HEK293 (cell line): ENCODE measurements around the gene C9orf72.

ENCODE experiments used
- CTCF ChIA-PET: fragments of 350-600 bp; formaldehyde crosslinking; extraction: SDS; loops from one replicate; lab custom pipeline; 2021; ENCODE audit warnings: antibody characterized with exemption; lab: Yijun Ruan, JAX
- POLR2A ChIA-PET: fragments of 300-600 bp; formaldehyde crosslinking; extraction: SDS; loops from one replicate; lab custom pipeline; 2020; ENCODE audit warnings: antibody characterized with exemption, inconsistent platforms; lab: Yijun Ruan, JAX
- H3K27ac ChIP-seq: fragments of 200-500 bp; sonication (Bioruptor generic); 2 replicates; pipeline ENCODE4 v1.5.1; 2014; ENCODE audit warnings: low read depth, low read length, control low read depth, inconsistent platforms; ENCODE audit errors: extremely low read depth
- H3K36me3 ChIP-seq, 2 experiments: fragments of 200-500 bp in 1 of 2; sonication (Bioruptor generic) in 1 of 2; 1 replicate in 1 of 2; 2 replicates in 1 of 2; pipeline ENCODE4 v1.5.1; 2014 to 2017; ENCODE audit warnings: inconsistent platforms in 2 of 2, low read length in 2 of 2; ENCODE audit not compliant: control insufficient read depth in 2 of 2, insufficient read depth in 1 of 2
- H3K4me1 ChIP-seq: fragments of 200-500 bp; sonication (Bioruptor generic); 2 replicates; pipeline ENCODE4 v1.5.1; 2014; ENCODE audit warnings: mild to moderate bottlenecking, low read length, inconsistent platforms; ENCODE audit not compliant: control insufficient read depth, insufficient read depth
- H3K4me3 ChIP-seq: 2 replicates; pipeline ENCODE4 v1.5.1; 2011; ENCODE audit warnings: low read depth, mild to moderate bottlenecking, control low read depth, low read length, moderate library complexity
- H3K9me3 ChIP-seq: fragments of 200-500 bp; sonication (Bioruptor generic); 2 replicates; pipeline ENCODE4 v1.5.1; 2014; ENCODE audit warnings: low read depth, low read length, inconsistent platforms; ENCODE audit not compliant: control insufficient read depth, insufficient read depth
- FEZF1 ChIP-seq: fragments of 450-650 bp; formaldehyde crosslinking; IDR thresholded peaks from 2 replicates; pipeline ENCODE4 v1.5.1; 2016; ENCODE audit warnings: missing biosample characterization, missing genetic modification characterization
- HOXA7 ChIP-seq: sonication (generic); formaldehyde crosslinking; IDR thresholded peaks from 2 replicates; pipeline ENCODE4 v1.8.1; 2022; ENCODE audit warnings: missing genetic modification reagents, borderline replicate concordance
- HOXD13 ChIP-seq: sonication (generic); formaldehyde crosslinking; IDR thresholded peaks from 2 replicates; pipeline ENCODE4 v1.8.0; 2022; ENCODE audit warnings: missing genetic modification reagents, borderline replicate concordance
- IKZF3 ChIP-seq: fragments of 450-650 bp; IDR thresholded peaks from 2 replicates; pipeline ENCODE4 v1.5.0; 2018; ENCODE audit warnings: missing biosample characterization, mild to moderate bottlenecking, missing genetic modification characterization, moderate library complexity
- KLF8 ChIP-seq: fragments of 450-650 bp; formaldehyde crosslinking; IDR thresholded peaks from 2 replicates; pipeline ENCODE4 v1.5.1; 2016; ENCODE audit warnings: missing biosample characterization, missing genetic modification characterization
- MZF1 ChIP-seq: fragments of 450-650 bp; formaldehyde crosslinking; IDR thresholded peaks from 2 replicates; pipeline ENCODE4 v1.5.1; 2017; ENCODE audit warnings: missing biosample characterization, missing genetic modification characterization, borderline replicate concordance
- PRDM2 ChIP-seq: fragments of 450-650 bp; formaldehyde crosslinking; IDR thresholded peaks from 2 replicates; pipeline ENCODE4 v1.5.1; 2016; ENCODE audit warnings: missing biosample characterization, missing genetic modification characterization, borderline replicate concordance
- RBAK ChIP-seq: fragments of 450-650 bp; formaldehyde crosslinking; IDR thresholded peaks from 2 replicates; pipeline ENCODE4 v1.5.1; 2016; ENCODE audit warnings: missing biosample characterization, missing genetic modification characterization
- REPIN1 ChIP-seq: fragments of 450-650 bp; formaldehyde crosslinking; IDR thresholded peaks from 2 replicates; pipeline ENCODE4 v1.5.1; 2017; ENCODE audit warnings: missing biosample characterization, missing genetic modification characterization, low read depth
- SALL2 ChIP-seq: fragments of 450-650 bp; formaldehyde crosslinking; IDR thresholded peaks from 2 replicates; pipeline ENCODE4 v1.5.0; 2017; ENCODE audit warnings: missing biosample characterization, mild to moderate bottlenecking, missing genetic modification characterization, borderline replicate concordance
- SETDB1 ChIP-seq: IDR thresholded peaks from one replicate; pipeline ENCODE4 v1.6.1; 2017; ENCODE audit warnings: mild to moderate bottlenecking, low read length, moderate library complexity, mixed read lengths; ENCODE audit not compliant: insufficient read length
- ZBTB48 ChIP-seq: fragments of 450-650 bp; formaldehyde crosslinking; IDR thresholded peaks from 2 replicates; pipeline ENCODE4 v1.5.1; 2016; ENCODE audit warnings: missing biosample characterization, missing genetic modification characterization
- ZFP3 ChIP-seq: fragments of 450-650 bp; formaldehyde crosslinking; IDR thresholded peaks from 2 replicates; pipeline ENCODE4 v1.5.1; 2016; ENCODE audit warnings: low read depth, missing biosample characterization, missing genetic modification characterization
- ZFP37 ChIP-seq: fragments of 450-650 bp; formaldehyde crosslinking; IDR thresholded peaks from 2 replicates; pipeline ENCODE4 v1.5.1; 2016; ENCODE audit warnings: missing biosample characterization, missing genetic modification characterization
- ZNF223 ChIP-seq: fragments of 450-650 bp; formaldehyde crosslinking; IDR thresholded peaks from 2 replicates; pipeline ENCODE4 v1.5.1; 2016; ENCODE audit warnings: missing biosample characterization, missing genetic modification characterization
- ZNF394 ChIP-seq: fragments of 450-650 bp; formaldehyde crosslinking; IDR thresholded peaks from 2 replicates; pipeline ENCODE4 v1.5.1; 2016; ENCODE audit warnings: missing biosample characterization, missing genetic modification characterization, mild to moderate bottlenecking, moderate library complexity, borderline replicate concordance
- ZNF501 ChIP-seq: fragments of 450-650 bp; formaldehyde crosslinking; IDR thresholded peaks from 2 replicates; pipeline ENCODE4 v1.5.1; 2016; ENCODE audit warnings: missing biosample characterization, missing genetic modification characterization
- ZNF521 ChIP-seq: fragments of 450-650 bp; formaldehyde crosslinking; IDR thresholded peaks from 2 replicates; pipeline ENCODE4 v1.5.1; 2017; ENCODE audit warnings: missing biosample characterization, mild to moderate bottlenecking, missing genetic modification characterization
- ZNF692 ChIP-seq: fragments of 450-650 bp; formaldehyde crosslinking; IDR thresholded peaks from 2 replicates; pipeline ENCODE4 v1.5.1; 2016; ENCODE audit warnings: missing biosample characterization, missing genetic modification characterization
- ZNF747 ChIP-seq: fragments of 450-650 bp; formaldehyde crosslinking; IDR thresholded peaks from 2 replicates; pipeline ENCODE4 v1.5.1; 2016; ENCODE audit warnings: missing biosample characterization, missing genetic modification characterization
- ZNF777 ChIP-seq: fragments of 450-650 bp; formaldehyde crosslinking; IDR thresholded peaks from 2 replicates; pipeline ENCODE4 v1.5.1; 2017; ENCODE audit warnings: missing biosample characterization, missing genetic modification characterization, borderline replicate concordance
- ZNF792 ChIP-seq: fragments of 450-650 bp; formaldehyde crosslinking; IDR thresholded peaks from 2 replicates; pipeline ENCODE4 v1.5.1; 2016; ENCODE audit warnings: missing biosample characterization, missing genetic modification characterization

The C9orf72 gene

GRCh38 chr9:27534658-27535209, 38.5 kb downstream of the C9orf72 start (continued):
- no peak for TF ChIP-seq PRDM2 (tag by site-specific recombination)
- no peak for TF ChIP-seq ZNF692 (tag by site-specific recombination)
- TF ChIP-seq MZF1 (tag by site-specific recombination), result no peak
- TF ChIP-seq ZNF747 (tag by site-specific recombination), result no peak
- TF ChIP-seq HOXA7 (CRISPR knock-in tag), result no peak
- TF ChIP-seq KLF8 (tag by site-specific recombination), result no peak
- TF ChIP-seq, all 188 proteins: peak for 0

GRCh38 chr9:27534131-27534530, 39.1 kb downstream of the C9orf72 start:
- H3K4me3 ChIP-seq, result no peak overlapping the region
- no peak for TF ChIP-seq ZFP37 (tag by site-specific recombination)
- no peak; the same call in 1 of the 2 replicates for TF ChIP-seq FEZF1 (tag by site-specific recombination)
- TF ChIP-seq REPIN1, result no peak
- no peak for TF ChIP-seq ZBTB48 (tag by site-specific recombination)
- TF ChIP-seq ZFP3 (tag by site-specific recombination), result no peak
- TF ChIP-seq ZNF223 (tag by site-specific recombination), result no peak
- TF ChIP-seq ZNF792 (tag by site-specific recombination), result no peak
- no peak for TF ChIP-seq HOXD13
- no peak for TF ChIP-seq ZNF521 (tag by site-specific recombination)
- no peak for TF ChIP-seq SALL2 (tag by site-specific recombination)
- peaks cover 6% of the 10 kb centered on the region; the same call in 1 of the 2 replicates for H3K4me1 ChIP-seq
- no peak overlapping the region for H3K27ac ChIP-seq
- ChIA-PET CTCF (interaction anchor here (5.9 kb wide), 1 partner anchor 201 kb away, joined by 52 read pairs; no protein-coding TSS in a partner anchor), POLR2A (no interaction called here)
- no peaks in the 10 kb centered on the region for H3K36me3 ChIP-seq
- H3K9me3 ChIP-seq, result no peaks in the 10 kb centered on the region

- Histone ChIP-seq H3K4me1 (no peaks in the 10 kb centered on the region), H3K9me3 (no peaks in the 10 kb centered on the region), H3K27ac (no peak overlapping the region), H3K4me3 (no peak overlapping the region), H3K36me3 (no peaks in the 10 kb centered on the region)
- TF ChIP-seq KLF8 (tag by site-specific recombination), result no peak
- no peak for TF ChIP-seq ZNF777
- TF ChIP-seq ZNF501, result no peak
- TF ChIP-seq ZNF394 (tag by site-specific recombination), result no peak
- TF ChIP-seq SETDB1, result no peak
- no peak for TF ChIP-seq RBAK (tag by site-specific recombination)
- no peak for TF ChIP-seq IKZF3
- ChIA-PET POLR2A (no interaction called here), CTCF (interaction anchor here (0.7 to 5.9 kb wide), 4 partner anchors 9 to 286 kb away, joined by 3 to 52 read pairs (median 4); no protein-coding TSS in a partner anchor)
These were observed 40.0 kb downstream of the C9orf72 start for GRCh38 chr9:27533311-27533710.
